ENCODE data around the gene WNT8B.

Gene WNT8B

GRCh38 chr10:100462709-100463108, at the start of gene WNT8B:
TSS of gene WNT8B (plus strand) at chr10:100463009. CDS start at chr10:100463169, 160 bp downstream.
- no peak for DNase-seq

DNA sequence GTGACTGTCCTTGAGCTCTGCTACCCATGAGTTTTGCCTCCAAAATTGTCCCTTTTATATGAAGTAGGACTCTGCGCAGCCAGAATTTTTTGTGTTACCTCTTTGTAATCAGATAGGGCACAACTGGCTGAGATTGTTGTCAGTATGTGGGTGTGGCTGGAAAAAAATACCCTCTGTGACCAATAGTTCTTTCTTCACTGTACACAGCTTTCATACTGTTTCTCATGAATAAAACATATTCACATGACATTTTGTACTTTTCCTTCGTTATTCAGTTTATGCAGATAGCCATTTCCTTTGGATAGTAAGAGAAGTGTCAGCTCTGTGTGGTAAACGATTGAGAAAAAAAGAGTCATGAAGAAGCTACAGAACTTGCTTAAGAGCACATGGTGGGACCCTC, 49.6 kb upstream of the WNT8B start:
- no peak for DNase-seq

- DNase-seq, result no peak
Observed at GRCh38 chr10:100419911-100420449, 42.8 kb upstream of the WNT8B start.

GRCh38 chr10:100427374-100427773, 35.4 kb upstream of the WNT8B start:
- no peak for DNase-seq

DNA sequence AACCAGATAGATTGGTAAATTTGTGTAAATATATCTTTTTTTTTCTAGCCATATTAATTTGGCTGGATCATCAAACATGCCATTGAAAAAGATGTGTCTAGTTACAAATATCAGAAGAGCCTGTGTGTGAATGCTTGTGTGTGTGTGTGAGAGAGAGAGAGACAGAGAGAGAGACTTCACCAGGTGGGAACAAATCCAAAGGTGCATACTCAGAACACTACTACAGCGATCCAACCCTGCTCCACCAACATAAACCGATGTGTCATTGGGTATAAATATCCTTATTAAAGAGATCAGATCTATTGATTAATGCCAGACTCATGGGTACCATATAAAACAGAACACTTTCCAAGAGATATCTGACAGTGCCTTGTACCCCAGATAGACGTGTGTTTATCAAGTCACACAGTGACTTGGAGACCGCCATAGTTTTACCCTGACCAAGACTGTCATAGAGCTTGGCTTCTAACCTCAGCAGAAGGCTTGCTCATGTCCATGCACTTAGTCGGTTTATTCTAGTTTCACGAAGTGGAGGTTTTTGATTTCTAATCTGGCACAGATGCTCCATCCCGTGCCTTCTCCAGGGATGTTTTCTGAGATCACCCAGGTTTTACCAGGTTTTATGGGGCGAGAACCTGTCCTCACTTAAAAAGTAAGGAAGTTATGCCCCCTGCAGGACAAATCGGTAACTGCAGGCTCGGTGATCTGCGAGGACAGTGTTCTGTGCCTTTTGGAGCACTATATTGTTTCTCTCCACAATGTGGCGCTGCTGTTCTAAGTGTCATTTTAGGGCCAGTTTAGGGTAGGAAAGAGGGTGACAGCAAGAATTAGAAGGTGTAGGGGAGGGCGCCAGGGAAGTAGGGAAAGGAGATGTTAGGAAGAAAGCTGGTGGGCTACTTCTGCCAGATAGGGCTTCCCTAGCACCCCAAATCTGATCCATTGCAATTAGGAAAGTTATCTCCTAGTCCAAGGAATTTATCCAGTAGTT, 29.3 kb upstream of the WNT8B start:
- DNase-seq, result peak; percentile 82 to 97 (median 96)

DNA sequence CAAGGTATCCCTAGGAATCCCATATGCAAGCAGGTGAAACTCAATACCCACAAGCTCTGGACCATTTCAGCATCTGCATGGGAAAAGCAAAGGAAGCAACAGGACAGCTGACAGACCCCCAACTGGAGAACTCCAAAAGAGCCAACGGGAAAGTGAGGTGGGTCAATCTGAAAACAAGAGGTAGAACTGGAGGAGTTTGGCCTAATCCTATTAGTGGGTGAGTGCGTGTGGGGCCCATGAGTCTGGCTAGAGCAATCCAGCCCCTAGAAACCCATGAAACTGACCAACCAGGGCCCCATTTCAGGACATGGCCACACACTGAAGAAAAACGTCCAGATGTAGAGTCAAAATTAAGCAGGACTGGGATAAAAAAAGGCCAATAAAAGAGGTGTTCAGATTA, 26.6 kb upstream of the WNT8B start:
- DNase-seq, result no peak

GRCh38 chr10:100438674-100439315, 24.0 kb upstream of the WNT8B start:
- DNase-seq, result no peak

DNA sequence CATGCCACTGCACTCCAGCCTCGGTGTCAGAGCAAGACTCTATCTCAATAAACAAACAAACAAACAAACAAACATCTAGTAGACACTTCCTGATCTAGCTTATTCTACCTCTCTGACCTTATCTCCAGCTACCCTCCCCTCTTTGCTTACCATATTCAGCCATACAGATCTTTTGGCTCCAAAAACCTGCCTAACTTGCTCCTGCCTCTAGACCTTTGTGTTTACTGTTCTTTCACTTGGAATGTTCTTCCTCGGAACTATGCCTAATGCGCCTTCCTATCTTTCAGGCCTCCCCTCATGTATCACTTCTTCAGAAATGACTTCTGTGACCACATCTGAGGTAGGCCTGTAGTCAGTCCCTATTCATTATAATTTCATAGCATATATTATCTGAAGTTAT, 20.3 kb upstream of the WNT8B start:
- no peak for DNase-seq

GRCh38 chr10:100446130-100446761, 16.6 kb upstream of the WNT8B start:
- no peak for DNase-seq

DNA sequence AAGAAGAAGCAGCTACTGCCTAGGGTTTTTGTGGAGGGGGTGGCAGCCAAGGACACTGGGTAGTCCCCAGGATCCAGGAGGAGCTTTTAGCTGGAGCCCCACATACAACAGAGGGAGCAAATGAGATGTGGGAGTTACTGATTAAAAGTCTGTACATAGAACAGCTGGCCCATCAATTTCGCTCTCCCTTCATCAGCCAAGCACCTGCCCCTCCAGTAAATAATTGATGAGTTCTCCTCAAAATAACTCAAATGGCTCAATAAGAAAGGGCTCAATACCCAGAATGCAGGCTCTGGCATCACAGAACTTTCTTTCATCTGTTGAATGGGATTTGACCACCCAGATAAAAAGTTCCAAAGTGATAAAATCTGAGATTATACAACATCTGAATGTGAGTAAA, 15.1 kb upstream of the WNT8B start:
- no peak for DNase-seq

DNA sequence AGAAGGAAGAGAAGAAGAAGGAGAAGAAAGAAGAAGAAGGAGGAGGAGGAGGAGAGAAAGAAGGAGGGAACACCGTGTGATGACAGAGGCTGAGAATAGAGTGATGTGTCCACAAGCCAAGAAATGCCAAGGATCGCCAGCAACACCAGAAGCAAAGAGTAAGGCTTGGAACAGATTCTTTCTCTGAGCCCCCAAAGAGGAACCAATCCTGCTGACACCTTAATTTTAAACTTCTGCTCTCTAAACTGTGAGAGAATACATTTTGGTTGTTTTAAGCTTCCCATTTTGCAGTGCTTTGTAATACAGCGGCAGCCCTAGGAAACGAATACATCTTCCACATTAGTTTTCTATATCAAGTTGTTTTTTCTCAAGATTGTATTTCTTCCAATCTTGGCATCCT, 13.9 kb upstream of the WNT8B start:
- no peak for DNase-seq

GRCh38 chr10:100468322-100468721, 5.5 kb downstream of the WNT8B start:
- no peak for DNase-seq

DNA sequence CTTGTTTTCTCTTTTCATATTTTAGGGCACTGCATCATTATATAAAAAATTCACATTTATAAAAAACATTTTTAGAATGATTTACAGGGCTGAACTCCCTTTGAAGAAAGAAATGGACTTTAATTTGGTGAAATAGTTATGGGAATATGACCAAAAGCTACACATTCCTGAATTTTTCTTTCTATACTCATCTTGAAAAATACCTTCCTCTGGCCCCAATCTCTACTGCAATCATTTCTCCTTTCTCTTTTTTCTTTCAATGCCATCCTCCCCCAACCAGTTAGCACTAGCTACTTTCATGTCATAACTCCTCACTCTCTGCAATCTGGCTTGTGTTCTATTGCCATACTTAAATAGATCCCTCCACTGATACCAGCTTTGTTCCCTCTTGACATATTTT, 6.2 kb downstream of the WNT8B start:
- DNase-seq, result no peak

DNA sequence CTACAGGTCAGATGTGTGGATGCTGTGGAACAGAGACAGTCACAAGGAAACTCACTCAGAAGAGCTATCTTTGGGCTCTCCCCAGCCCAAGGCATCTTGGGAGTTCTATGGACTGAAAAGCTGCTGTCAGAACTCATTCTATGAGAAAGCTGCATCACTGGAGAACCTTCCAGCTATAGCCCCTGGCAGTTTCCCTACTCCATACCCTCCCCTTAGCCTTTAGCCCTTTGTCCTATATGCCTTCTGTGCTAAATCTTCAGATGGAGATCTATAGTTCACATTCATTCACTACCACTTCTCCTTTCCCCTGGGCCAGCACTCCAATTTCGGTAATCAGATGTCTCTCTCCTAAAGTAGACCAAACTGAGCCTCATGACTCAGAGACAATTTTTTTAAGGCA, 6.9 kb downstream of the WNT8B start:
- DNase-seq, result no peak

DNA sequence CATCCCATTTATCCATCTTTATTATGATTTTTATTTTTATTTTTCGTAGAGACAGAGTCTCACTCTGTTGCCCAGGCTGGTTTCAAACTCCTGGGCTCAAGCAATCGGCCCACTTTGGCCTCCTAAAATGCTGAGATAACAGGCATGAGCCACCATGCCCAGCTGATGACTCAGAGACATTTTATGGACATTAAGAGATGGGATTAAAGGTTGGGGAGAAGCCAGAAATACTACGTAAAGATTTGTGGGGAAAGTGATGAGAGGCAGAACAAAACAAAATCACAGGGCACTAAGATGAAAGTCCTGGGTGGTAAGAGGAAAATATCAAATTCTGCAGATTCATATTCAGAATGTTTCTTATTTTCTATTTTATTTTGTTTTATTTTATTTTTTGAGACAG, 7.6 kb downstream of the WNT8B start:
- DNase-seq, result no peak

DNA sequence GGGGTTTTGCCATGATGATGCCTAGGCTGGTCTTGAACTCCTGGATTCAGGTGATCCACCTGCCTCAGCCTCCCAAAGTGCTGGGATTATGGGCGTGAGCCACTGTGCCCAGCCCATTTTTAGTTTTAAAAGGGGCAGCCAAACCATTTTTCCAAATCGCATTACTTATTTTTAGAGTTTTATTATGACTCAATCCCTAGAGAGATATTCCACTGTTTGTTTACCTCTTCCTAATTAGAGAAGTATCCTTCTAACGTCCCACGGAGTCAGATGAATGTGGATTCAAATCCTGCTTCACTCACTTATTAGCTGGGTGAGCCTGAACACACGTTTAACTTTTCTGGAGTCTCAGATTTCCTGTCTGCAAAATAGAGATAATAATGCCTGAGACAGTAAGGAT, 15.2 kb downstream of the WNT8B start:
- no peak for DNase-seq

DNA sequence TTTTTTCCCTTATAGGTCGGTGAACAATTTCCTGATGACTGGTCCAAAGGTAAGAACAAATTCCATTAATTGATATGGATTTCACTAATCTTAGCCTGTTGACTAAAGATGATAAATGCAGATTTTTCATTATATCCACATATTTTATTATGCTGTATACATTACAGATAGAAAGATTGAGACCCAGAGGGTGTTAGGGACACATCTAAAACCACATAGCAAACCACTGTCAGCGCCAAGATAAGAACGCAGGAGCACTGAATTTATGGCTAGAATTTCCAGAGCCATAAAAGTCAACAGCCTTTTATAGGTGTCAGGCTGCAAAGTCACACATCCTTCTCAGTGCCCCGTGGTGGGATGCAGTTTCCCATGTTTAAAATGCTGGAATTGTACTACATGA, 16.2 kb downstream of the WNT8B start:
- DNase-seq, result no peak

GRCh38 chr10:100480002-100480401, 17.2 kb downstream of the WNT8B start:
- DNase-seq, result no peak

DNA sequence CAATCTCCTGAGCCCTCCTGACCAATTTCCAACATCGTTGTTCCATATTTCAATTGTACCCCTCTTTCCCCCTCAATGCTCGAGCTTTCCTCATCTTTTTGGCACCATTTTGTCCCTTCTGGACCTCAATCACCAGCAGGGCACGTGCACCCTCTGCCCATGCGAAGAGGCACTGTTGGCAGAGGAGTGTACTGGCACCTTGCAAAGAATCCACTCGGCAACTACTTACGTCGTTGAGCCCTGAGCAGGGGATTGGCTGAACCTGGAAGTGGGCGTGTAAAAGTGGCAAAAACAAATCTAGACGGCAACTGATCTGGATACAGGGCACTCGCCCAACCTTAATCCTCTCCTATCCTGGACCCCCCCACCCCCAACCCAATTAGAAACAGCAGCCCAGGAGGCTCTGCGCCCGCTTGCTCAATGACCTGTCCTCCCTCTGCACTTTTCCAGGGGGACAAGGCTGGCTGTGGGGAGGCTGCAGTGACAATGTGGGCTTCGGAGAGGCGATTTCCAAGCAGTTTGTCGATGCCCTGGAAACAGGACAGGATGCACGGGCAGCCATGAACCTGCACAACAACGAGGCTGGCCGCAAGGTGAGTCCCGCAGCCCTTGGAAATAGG, 18.8 kb downstream of the WNT8B start:
- DNase-seq, result peak; percentile 67 to 91 (median 76)

GRCh38 chr10:100482181-100482833, 19.5 kb downstream of the WNT8B start:
- peak; percentile 17 to 57 (median 34) for DNase-seq

DNA sequence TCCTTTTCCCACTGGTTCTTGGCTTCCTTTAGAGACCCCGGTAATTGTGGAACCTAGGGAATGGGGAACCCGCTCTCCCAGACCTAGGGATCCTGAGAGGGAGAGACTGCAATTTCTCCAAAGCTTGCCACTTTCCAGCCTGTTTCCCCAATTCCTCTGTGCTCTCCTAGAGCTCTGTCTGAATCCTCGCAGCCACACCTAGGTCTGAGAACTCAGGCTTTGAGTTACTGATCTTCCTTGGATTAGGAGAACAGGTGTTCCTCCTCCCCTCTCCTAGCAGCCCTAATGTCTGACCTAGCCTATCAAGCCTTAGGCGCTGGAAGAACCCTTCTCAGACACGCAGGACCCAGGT, 20.0 kb downstream of the WNT8B start:
- no peak for DNase-seq

- no peak for DNase-seq
Observed at GRCh38 chr10:100483876-100484666, 21.3 kb downstream of the WNT8B start.
